ENCODE results near the gene ENDOG.

The ENDOG gene

DNA sequence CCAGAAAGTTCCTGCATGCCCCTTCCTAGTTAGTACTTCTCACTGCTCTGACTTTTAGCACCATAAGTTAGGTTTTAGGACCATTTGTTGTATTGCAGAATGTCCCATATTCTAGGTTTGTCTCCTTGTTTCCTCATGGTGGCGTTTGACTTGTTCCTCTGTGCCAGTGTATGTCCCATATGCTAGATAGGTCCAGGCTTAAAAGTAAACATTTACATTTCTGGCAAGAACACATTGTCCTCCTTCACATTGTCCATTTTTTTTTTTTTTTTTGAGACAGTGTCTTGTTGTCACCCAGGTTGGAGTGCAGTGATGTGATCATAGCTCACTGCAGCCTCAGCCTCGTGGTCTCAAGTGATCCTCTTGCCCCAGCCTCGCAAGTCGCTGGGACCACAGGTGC lies 15.8 kb upstream of the ENDOG start:
- TF ChIP-seq EZH2phosphoT487 (IDR thresholded peaks at IDR 0.05; ENCODE audit: low read length) (no peak), EZH2 (optimal IDR thresholded peaks at IDR 0.05; ENCODE audit: low read depth, low read length) (no peak)
- TF ChIP-seq, protein P1, sequence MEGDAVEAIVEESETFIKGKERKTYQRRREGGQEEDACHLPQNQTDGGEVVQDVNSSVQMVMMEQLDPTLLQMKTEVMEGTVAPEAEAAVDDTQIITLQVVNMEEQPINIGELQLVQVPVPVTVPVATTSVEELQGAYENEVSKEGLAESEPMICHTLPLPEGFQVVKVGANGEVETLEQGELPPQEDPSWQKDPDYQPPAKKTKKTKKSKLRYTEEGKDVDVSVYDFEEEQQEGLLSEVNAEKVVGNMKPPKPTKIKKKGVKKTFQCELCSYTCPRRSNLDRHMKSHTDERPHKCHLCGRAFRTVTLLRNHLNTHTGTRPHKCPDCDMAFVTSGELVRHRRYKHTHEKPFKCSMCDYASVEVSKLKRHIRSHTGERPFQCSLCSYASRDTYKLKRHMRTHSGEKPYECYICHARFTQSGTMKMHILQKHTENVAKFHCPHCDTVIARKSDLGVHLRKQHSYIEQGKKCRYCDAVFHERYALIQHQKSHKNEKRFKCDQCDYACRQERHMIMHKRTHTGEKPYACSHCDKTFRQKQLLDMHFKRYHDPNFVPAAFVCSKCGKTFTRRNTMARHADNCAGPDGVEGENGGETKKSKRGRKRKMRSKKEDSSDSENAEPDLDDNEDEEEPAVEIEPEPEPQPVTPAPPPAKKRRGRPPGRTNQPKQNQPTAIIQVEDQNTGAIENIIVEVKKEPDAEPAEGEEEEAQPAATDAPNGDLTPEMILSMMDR (IDR thresholded peaks at IDR 0.05; ENCODE audit: low read length), result no peak
- DNase-seq, result no peak
- Histone ChIP-seq H3F3A (ENCODE audit: insufficient read depth, low read length) (no peaks in the 10 kb centered on the region), H3K9ac (ENCODE audit: low read length) (no peak overlapping the region), H3K9me3 (replicated peaks; ENCODE audit: insufficient read depth, low read length) (no peaks in the 10 kb centered on the region), H3K9me2 (replicated peaks; ENCODE audit: insufficient read depth, low read length) (no peaks in the 10 kb centered on the region), H3K4me2 (ENCODE audit: low read depth, low read length) (no peak overlapping the region), H3K27me3 (replicated peaks; ENCODE audit: insufficient read depth, low read length) (no peaks in the 10 kb centered on the region), H3K79me2 (ENCODE audit: low read length) (no peaks in the 10 kb centered on the region), H4K20me1 (ENCODE audit: insufficient read depth, low read length) (no peaks in the 10 kb centered on the region), H3K4me3 (ENCODE audit: low read length) (no peak overlapping the region), H2AFZ (ENCODE audit: low read length) (no peak overlapping the region), H3K4me1 (ENCODE audit: low read length) (no peaks in the 10 kb centered on the region), H3K36me3 (replicated peaks; ENCODE audit: insufficient read depth, low read length) (no peaks in the 10 kb centered on the region), H3K27ac (ENCODE audit: low read length) (no peak overlapping the region)

DNA sequence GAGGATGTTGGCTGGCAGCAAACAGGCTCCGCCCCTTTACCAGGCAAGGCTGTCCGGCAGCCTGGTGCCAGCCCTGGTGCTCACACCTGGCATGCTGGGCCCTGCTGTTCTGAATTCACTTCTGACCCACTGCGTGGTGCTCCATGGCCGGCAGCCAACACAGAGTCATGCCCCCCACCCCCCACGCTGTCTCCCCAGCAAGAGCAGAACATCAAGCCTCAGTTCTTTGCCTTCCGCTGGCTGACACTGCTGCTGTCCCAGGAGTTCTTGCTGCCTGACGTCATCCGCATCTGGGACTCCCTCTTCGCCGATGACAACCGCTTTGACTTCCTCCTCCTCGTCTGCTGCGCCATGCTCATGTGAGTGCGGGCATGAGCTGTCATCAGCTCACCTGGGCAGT lies 12.6 kb upstream of the ENDOG start:
- TF ChIP-seq, protein P1 (IDR thresholded peaks at IDR 0.05; ENCODE audit: low read length), result no peak
- no peak for DNase-seq
- Histone ChIP-seq H3K4me3 (ENCODE audit: low read length) (no peak overlapping the region), H3K4me2 (ENCODE audit: low read depth, low read length) (no peak overlapping the region), H3K36me3 (replicated peaks; ENCODE audit: insufficient read depth, low read length) (no peaks in the 10 kb centered on the region), H3K9ac (ENCODE audit: low read length) (no peak overlapping the region), H3K4me1 (ENCODE audit: low read length) (no peaks in the 10 kb centered on the region), H3K9me2 (replicated peaks; ENCODE audit: insufficient read depth, low read length) (no peaks in the 10 kb centered on the region), H3K79me2 (ENCODE audit: low read length) (no peaks in the 10 kb centered on the region), H3F3A (ENCODE audit: insufficient read depth, low read length) (no peaks in the 10 kb centered on the region), H3K27me3 (replicated peaks; ENCODE audit: insufficient read depth, low read length) (no peaks in the 10 kb centered on the region), H3K27ac (ENCODE audit: low read length) (no peak overlapping the region), H3K9me3 (replicated peaks; ENCODE audit: insufficient read depth, low read length) (no peaks in the 10 kb centered on the region), H2AFZ (ENCODE audit: low read length) (no peak overlapping the region), H4K20me1 (ENCODE audit: insufficient read depth, low read length) (no peaks in the 10 kb centered on the region)

DNA sequence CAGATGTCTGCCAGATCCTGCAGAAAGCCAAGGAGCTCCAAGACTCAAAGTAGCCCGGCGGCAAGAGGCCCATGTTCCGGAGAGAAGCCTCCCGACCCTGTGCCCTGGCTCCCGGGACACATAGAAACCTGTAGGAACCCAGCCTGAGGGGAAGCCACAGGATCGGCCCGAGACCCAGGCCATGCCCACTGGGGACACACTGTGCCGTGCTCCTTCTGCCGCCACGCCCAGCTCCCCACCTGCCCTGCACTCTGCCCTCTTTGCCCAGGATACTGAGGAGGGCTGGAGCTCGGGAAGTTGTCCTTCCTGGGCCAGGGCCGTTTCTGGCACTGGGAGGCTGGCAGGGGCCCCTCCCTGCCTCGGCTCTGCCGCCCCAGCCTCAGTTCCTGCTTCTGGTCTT lies 10.5 kb upstream of the ENDOG start:
- Histone ChIP-seq H3K27me3 (replicated peaks; ENCODE audit: insufficient read depth, low read length) (no peaks in the 10 kb centered on the region), H3K79me2 (ENCODE audit: low read length) (no peaks in the 10 kb centered on the region), H3K9me2 (replicated peaks; ENCODE audit: insufficient read depth, low read length) (no peaks in the 10 kb centered on the region), H3K4me2 (ENCODE audit: low read depth, low read length) (no peak overlapping the region), H3K9me3 (replicated peaks; ENCODE audit: insufficient read depth, low read length) (no peaks in the 10 kb centered on the region), H3F3A (ENCODE audit: insufficient read depth, low read length) (no peaks in the 10 kb centered on the region), H3K4me1 (ENCODE audit: low read length) (no peaks in the 10 kb centered on the region), H3K36me3 (replicated peaks; ENCODE audit: insufficient read depth, low read length) (no peaks in the 10 kb centered on the region), H3K9ac (ENCODE audit: low read length) (no peak overlapping the region), H2AFZ (ENCODE audit: low read length) (no peak overlapping the region), H3K27ac (ENCODE audit: low read length) (no peak overlapping the region), H4K20me1 (ENCODE audit: insufficient read depth, low read length) (no peaks in the 10 kb centered on the region), H3K4me3 (ENCODE audit: low read length) (no peak overlapping the region)
- no peak for DNase-seq
- TF ChIP-seq EZH2 (optimal IDR thresholded peaks at IDR 0.05; ENCODE audit: low read depth, low read length) (no peak), EZH2phosphoT487 (IDR thresholded peaks at IDR 0.05; ENCODE audit: low read length) (no peak)
- TF ChIP-seq, protein P1 (IDR thresholded peaks at IDR 0.05; ENCODE audit: low read length), result no peak

DNA sequence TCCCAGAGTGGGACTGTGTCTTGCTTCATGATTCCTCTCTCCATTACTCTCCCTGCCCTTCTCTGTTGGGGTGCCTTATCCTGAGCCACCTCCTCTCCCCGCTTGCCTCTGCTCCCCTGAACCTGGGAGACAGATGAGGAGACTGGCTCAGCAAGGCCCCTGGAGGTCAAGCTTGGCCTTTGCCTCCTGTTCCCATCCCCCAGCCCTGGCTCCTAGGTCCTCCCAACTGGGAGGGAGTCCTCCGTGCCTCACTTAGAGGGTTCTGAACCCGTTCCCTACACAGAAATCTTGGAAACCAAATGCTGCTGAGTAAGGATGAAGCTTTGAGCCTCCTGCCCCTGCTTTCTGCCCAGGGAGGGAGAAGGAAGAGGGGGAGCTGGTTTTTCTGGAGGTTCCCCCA lies 9.8 kb upstream of the ENDOG start:
- Histone ChIP-seq H3K9me3 (replicated peaks; ENCODE audit: insufficient read depth, low read length) (no peaks in the 10 kb centered on the region), H3K4me2 (ENCODE audit: low read depth, low read length) (no peak overlapping the region), H3K36me3 (replicated peaks; ENCODE audit: insufficient read depth, low read length) (no peaks in the 10 kb centered on the region), H3K27ac (ENCODE audit: low read length) (no peak overlapping the region), H3F3A (ENCODE audit: insufficient read depth, low read length) (no peaks in the 10 kb centered on the region), H4K20me1 (ENCODE audit: insufficient read depth, low read length) (no peaks in the 10 kb centered on the region), H3K4me3 (ENCODE audit: low read length) (no peak overlapping the region), H2AFZ (ENCODE audit: low read length) (no peak overlapping the region), H3K9me2 (replicated peaks; ENCODE audit: insufficient read depth, low read length) (no peaks in the 10 kb centered on the region), H3K27me3 (replicated peaks; ENCODE audit: insufficient read depth, low read length) (no peaks in the 10 kb centered on the region), H3K79me2 (ENCODE audit: low read length) (no peaks in the 10 kb centered on the region), H3K9ac (ENCODE audit: low read length) (no peak overlapping the region), H3K4me1 (ENCODE audit: low read length) (no peaks in the 10 kb centered on the region)
- no peak for DNase-seq
- TF ChIP-seq EZH2phosphoT487 (IDR thresholded peaks at IDR 0.05; ENCODE audit: low read length), result no peak
- no peak for TF ChIP-seq EZH2 (optimal IDR thresholded peaks at IDR 0.05; ENCODE audit: low read depth, low read length)
- TF ChIP-seq, protein P1 (IDR thresholded peaks at IDR 0.05; ENCODE audit: low read length), result no peak
